NCI-H2196 (cell line): ENCODE results near the gene PIAS3.
A peak's percentile ranks its signal among the peaks of the same experiment; 100 is the strongest.
"Not testable (repeated sequence)": the region's sequence is repeated elsewhere in the genome, so short reads cannot be mapped to it uniquely, and the experiment has no call there.

Experiments used
- DNase-seq: peaks from one replicate; lab custom pipeline; 2025; ENCODE audit not compliant: unreplicated experiment; lab: John Stamatoyannopoulos, UW

The PIAS3 gene

GRCh38 chr1:145826030-145826429 is 32.9 kb downstream of the PIAS3 start:
- no peak for DNase-seq

GRCh38 chr1:145824499-145824842 is 34.4 kb downstream of the PIAS3 start:
- no peak for DNase-seq

- DNase-seq = peak; percentile 88
These were observed 35.0 kb downstream of the PIAS3 start, which contains the start of the genes POLR3C and RNF115 for GRCh38 chr1:145823565-145824498. Gene POLR3C, plus strand, starts transcription at chr1:145824200. Its CDS starts 1,577 bp downstream, at chr1:145825777. Gene RNF115, minus strand, starts transcription at chr1:145824095. Its CDS starts 222 bp downstream, at chr1:145823873.

- DNase-seq = not testable (repeated sequence)
These were observed 36.0 kb downstream of the PIAS3 start for GRCh38 chr1:145822779-145823331.

GRCh38 chr1:145818095-145818494 is 40.8 kb downstream of the PIAS3 start:
- not testable (repeated sequence) for DNase-seq

GRCh38 chr1:145812977-145813810 is 45.7 kb downstream of the PIAS3 start:
- DNase-seq = not testable (repeated sequence)

GRCh38 chr1:145806844-145807243 is 52.0 kb downstream of the PIAS3 start:
- no peak for DNase-seq

GRCh38 chr1:145806408-145806807 is 52.5 kb downstream of the PIAS3 start:
- no peak for DNase-seq

- DNase-seq = no peak
These were observed 53.8 kb downstream of the PIAS3 start for GRCh38 chr1:145805057-145805456.

- DNase-seq = no peak
These were observed 54.4 kb downstream of the PIAS3 start for GRCh38 chr1:145804235-145805045.

GRCh38 chr1:145799806-145800205 is 59.1 kb downstream of the PIAS3 start:
- no peak for DNase-seq
